Osteocyte (in vitro differentiated cells): Measurements from ENCODE around the gene DPCD. TPM values are rescaled to one million over a fixed set of nuclear protein-coding genes. Genes with fewer than 3 reads are reported as not detected.

ENCODE experiments used
- DNase-seq: peaks from one replicate; pipeline ENCODE4 v3.0.0; 2021; ENCODE audit warnings: mixed read lengths; ENCODE audit not compliant: unreplicated experiment; ENCODE audit errors: extremely low spot score
- H3K27ac Mint-ChIP-seq: one replicate; pipeline ENCODE4 v1.8.0; 2021; ENCODE audit warnings: mild to moderate bottlenecking, mixed read lengths; ENCODE audit not compliant: unreplicated experiment
- H3K27me3 Mint-ChIP-seq: one replicate; pipeline ENCODE4 v1.8.0; 2021; ENCODE audit warnings: mixed read lengths; ENCODE audit not compliant: unreplicated experiment
- H3K36me3 Mint-ChIP-seq: one replicate; pipeline ENCODE4 v1.8.0; 2021; ENCODE audit warnings: mixed read lengths; ENCODE audit not compliant: unreplicated experiment
- H3K4me1 Mint-ChIP-seq: one replicate; pipeline ENCODE4 v1.8.0; 2021; ENCODE audit warnings: mixed read lengths; ENCODE audit not compliant: unreplicated experiment
- H3K4me3 Mint-ChIP-seq: one replicate; pipeline ENCODE4 v1.8.0; 2021; ENCODE audit warnings: mild to moderate bottlenecking, moderate library complexity, mixed read lengths; ENCODE audit not compliant: unreplicated experiment
- H3K9me3 Mint-ChIP-seq: one replicate; pipeline ENCODE4 v1.8.0; 2021; ENCODE audit warnings: mixed read lengths; ENCODE audit not compliant: unreplicated experiment
- CTCF ChIP-seq: fragments of 200-600 bp; sonication (generic); IDR thresholded peaks from 2 replicates; pipeline ENCODE4 v1.5.0; 2021; ENCODE audit warnings: antibody characterized with exemption, mild to moderate bottlenecking, moderate library complexity
- total RNA-seq: library from RNA; stranded (reverse); gene quantifications from 2 replicates; pipeline ENCODE4 v1.2.1, GENCODE V29; 2021

The DPCD gene
- total RNA-seq, 1 donor from 2014 or later: 15.3 TPM

- no peak overlapping the region for H3K27ac Mint-ChIP-seq
- no peaks in the 10 kb centered on the region for H3K27me3 Mint-ChIP-seq
- no peak overlapping the region for H3K4me3 Mint-ChIP-seq
- H3K36me3 Mint-ChIP-seq: peaks cover 3% of the 10 kb centered on the region
- no peaks in the 10 kb centered on the region for H3K9me3 Mint-ChIP-seq
- no peak for TF ChIP-seq CTCF
- H3K4me1 Mint-ChIP-seq: no peaks in the 10 kb centered on the region
- DNase-seq: no peak
Observed at GRCh38 chr10:101577121-101577871, 10.8 kb upstream of the DPCD start.

- TF ChIP-seq CTCF: no peak
- Mint-ChIP-seq H3K4me1 (no peaks in the 10 kb centered on the region), H3K9me3 (no peaks in the 10 kb centered on the region), H3K4me3 (no peak overlapping the region), H3K27me3 (no peaks in the 10 kb centered on the region), H3K27ac (no peak overlapping the region), H3K36me3 (peaks cover 3% of the 10 kb centered on the region)
- DNase-seq: no peak
Observed at GRCh38 chr10:101578192-101578591, 9.9 kb upstream of the DPCD start.

- Mint-ChIP-seq H3K4me1 (no peaks in the 10 kb centered on the region), H3K27me3 (no peaks in the 10 kb centered on the region), H3K9me3 (no peaks in the 10 kb centered on the region), H3K4me3 (no peak overlapping the region), H3K27ac (no peak overlapping the region), H3K36me3 (peaks cover 3% of the 10 kb centered on the region)
- DNase-seq: no peak
- TF ChIP-seq CTCF: no peak
Observed at GRCh38 chr10:101578803-101579515, 9.2 kb upstream of the DPCD start.

- H3K27ac Mint-ChIP-seq: no peak overlapping the region
- no peak for TF ChIP-seq CTCF
- H3K4me3 Mint-ChIP-seq: no peak overlapping the region
- DNase-seq: no peak
- peaks cover 5% of the 10 kb centered on the region for H3K36me3 Mint-ChIP-seq
- no peaks in the 10 kb centered on the region for H3K4me1 Mint-ChIP-seq
- no peaks in the 10 kb centered on the region for H3K9me3 Mint-ChIP-seq
- H3K27me3 Mint-ChIP-seq: no peaks in the 10 kb centered on the region
Observed at GRCh38 chr10:101579516-101579870, 8.6 kb upstream of the DPCD start.
